Measurements from ENCODE around the gene NLRP3.
"Not testable (repeated sequence)": the region's sequence is repeated elsewhere in the genome, so short reads cannot be mapped to it uniquely, and the experiment has no call there.

Gene NLRP3

GRCh38 chr1:247387565-247387964, 28.4 kb upstream of the NLRP3 start:
- in situ Hi-C loops (cut with MboI; ENCODE audit: low pct_unique_long_range_greater_than_20kb, low sequenced_read_pairs): no loop called here
- DNase-seq: no peak

GRCh38 chr1:247390116-247390791, 25.7 kb upstream of the NLRP3 start:
- in situ Hi-C loops (cut with MboI; ENCODE audit: low pct_unique_long_range_greater_than_20kb, low sequenced_read_pairs): no loop called here
- peak; percentile 97 for DNase-seq

- in situ Hi-C loops (cut with MboI; ENCODE audit: low pct_unique_long_range_greater_than_20kb, low sequenced_read_pairs): no loop called here
- no peak for DNase-seq
These were observed 25.0 kb upstream of the NLRP3 start for GRCh38 chr1:247390996-247391395.

GRCh38 chr1:247392088-247392487, 23.9 kb upstream of the NLRP3 start:
- DNase-seq: no peak
- in situ Hi-C loops (cut with MboI; ENCODE audit: low pct_unique_long_range_greater_than_20kb, low sequenced_read_pairs): no loop called here

GRCh38 chr1:247395075-247395474, 20.9 kb upstream of the NLRP3 start:
- DNase-seq; in situ Hi-C loops (cut with MboI; ENCODE audit: low pct_unique_long_range_greater_than_20kb, low sequenced_read_pairs): not testable (repeated sequence)

- in situ Hi-C loops (cut with MboI; ENCODE audit: low pct_unique_long_range_greater_than_20kb, low sequenced_read_pairs): no loop called here
- no peak for DNase-seq
These were observed 15.3 kb upstream of the NLRP3 start for GRCh38 chr1:247400685-247401084.

- DNase-seq: no peak
- in situ Hi-C loops (cut with MboI; ENCODE audit: low pct_unique_long_range_greater_than_20kb, low sequenced_read_pairs): no loop called here
These were observed 14.5 kb upstream of the NLRP3 start for GRCh38 chr1:247401310-247402119.

- in situ Hi-C loops (cut with MboI; ENCODE audit: low pct_unique_long_range_greater_than_20kb, low sequenced_read_pairs): no loop called here
- no peak for DNase-seq
These were observed 13.8 kb upstream of the NLRP3 start for GRCh38 chr1:247402120-247402675.

- in situ Hi-C loops (cut with MboI; ENCODE audit: low pct_unique_long_range_greater_than_20kb, low sequenced_read_pairs): no loop called here
These were observed 9.8 kb upstream of the NLRP3 start for GRCh38 chr1:247406014-247406656.

GRCh38 chr1:247407180-247407616, 8.8 kb upstream of the NLRP3 start:
- peak; percentile 45 for DNase-seq
- in situ Hi-C loops (cut with MboI; ENCODE audit: low pct_unique_long_range_greater_than_20kb, low sequenced_read_pairs): no loop called here

More at GRCh38 chr1:247406014-247406656, 9.8 kb upstream of the NLRP3 start:
- DNase-seq: no peak

GRCh38 chr1:247408100-247408499, 7.9 kb upstream of the NLRP3 start:
- DNase-seq: no peak
- in situ Hi-C loops (cut with MboI; ENCODE audit: low pct_unique_long_range_greater_than_20kb, low sequenced_read_pairs): no loop called here

GRCh38 chr1:247409869-247410544, 6.0 kb upstream of the NLRP3 start:
- DNase-seq: no peak
- in situ Hi-C loops (cut with MboI; ENCODE audit: low pct_unique_long_range_greater_than_20kb, low sequenced_read_pairs): no loop called here

- DNase-seq: peak; percentile 58
- in situ Hi-C loops (cut with MboI; ENCODE audit: low pct_unique_long_range_greater_than_20kb, low sequenced_read_pairs): no loop called here
These were observed 4.2 kb upstream of the NLRP3 start for GRCh38 chr1:247411621-247412327.

- in situ Hi-C loops (cut with MboI; ENCODE audit: low pct_unique_long_range_greater_than_20kb, low sequenced_read_pairs): no loop called here
- peak; percentile 46 for DNase-seq
These were observed 1.9 kb downstream of the NLRP3 start for GRCh38 chr1:247417831-247418230.

- in situ Hi-C loops (cut with MboI; ENCODE audit: low pct_unique_long_range_greater_than_20kb, low sequenced_read_pairs): no loop called here
- no peak for DNase-seq
These were observed 3.4 kb downstream of the NLRP3 start for GRCh38 chr1:247419336-247419735.

GRCh38 chr1:247421074-247421473, 5.1 kb downstream of the NLRP3 start:
- no peak for DNase-seq
- in situ Hi-C loops (cut with MboI; ENCODE audit: low pct_unique_long_range_greater_than_20kb, low sequenced_read_pairs): no loop called here

GRCh38 chr1:247429496-247429895, 13.5 kb downstream of the NLRP3 start:
- no peak for DNase-seq
- in situ Hi-C loops (cut with MboI; ENCODE audit: low pct_unique_long_range_greater_than_20kb, low sequenced_read_pairs): no loop called here

- in situ Hi-C loops (cut with MboI; ENCODE audit: low pct_unique_long_range_greater_than_20kb, low sequenced_read_pairs): no loop called here
- no peak for DNase-seq
These were observed 14.5 kb downstream of the NLRP3 start for GRCh38 chr1:247430434-247430833.

- in situ Hi-C loops (cut with MboI; ENCODE audit: low pct_unique_long_range_greater_than_20kb, low sequenced_read_pairs): no loop called here
- no peak for DNase-seq
These were observed 15.7 kb downstream of the NLRP3 start for GRCh38 chr1:247431643-247432042.
